Muscle of back (tissue), 11 donors: ENCODE measurements around the gene ETV6. TPM values are rescaled to one million over a fixed set of nuclear protein-coding genes. Genes with fewer than 3 reads are reported as not detected.

ENCODE experiments used
- DNase-seq, 3 donors: peaks; one replicate each; pipeline versions ENCODE4 v3.0.0 to v3.0.0-alpha.2; 2013
- polyA plus RNA-seq, 10 donors: library from polyadenylated mRNA; unstranded; fragments of 120-200 nt; gene quantifications; one replicate each; pipeline ENCODE4 v1.2.1, GENCODE V29; 2013; ENCODE audit not compliant: insufficient read length in 10 of 10

ETV6 gene
- polyA plus RNA-seq, 10 donors = 7.1 to 13.0 (median 11.0) TPM

DNA sequence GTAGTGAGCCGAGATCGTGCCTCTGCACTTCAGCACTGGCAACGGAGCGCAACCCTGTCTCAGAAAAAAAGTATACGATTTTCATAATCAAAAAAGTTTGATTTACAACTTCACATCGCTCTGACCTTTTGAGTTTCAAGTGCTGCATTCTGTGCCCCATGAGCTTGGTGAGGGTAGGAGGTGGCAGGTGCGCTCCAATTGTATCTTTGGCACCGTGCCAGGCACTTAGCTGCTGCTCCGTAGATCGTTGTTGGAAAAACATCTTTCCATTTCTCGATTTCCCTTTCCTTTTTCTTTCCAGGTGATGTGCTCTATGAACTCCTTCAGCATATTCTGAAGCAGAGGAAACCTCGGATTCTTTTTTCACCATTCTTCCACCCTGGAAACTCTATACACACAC lies 203.7 kb downstream of the ETV6 start:
- no peak for DNase-seq

DNA sequence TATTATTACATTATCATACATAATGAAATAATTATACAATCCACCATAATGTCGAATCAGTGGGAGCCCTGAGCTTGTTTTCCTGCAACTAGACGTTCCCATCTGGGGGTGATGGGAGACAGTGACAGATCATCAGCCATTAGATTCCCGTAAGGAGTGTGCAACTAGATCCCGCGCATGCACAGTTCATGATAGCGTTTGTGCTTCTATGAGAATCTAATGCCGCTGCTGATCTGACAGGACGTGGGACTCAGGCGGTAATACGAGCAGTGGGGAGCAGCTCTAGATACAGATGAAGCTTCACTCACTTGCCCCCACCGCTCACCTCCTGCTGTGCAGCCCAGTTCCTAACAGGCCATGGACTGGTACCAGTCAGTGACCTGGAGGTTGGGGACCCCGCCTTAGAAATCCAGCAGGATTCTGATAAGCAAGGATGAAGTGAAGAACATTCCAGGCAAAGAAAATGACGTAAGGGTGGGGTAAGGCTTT lies 204.6 kb downstream of the ETV6 start:
- DNase-seq = no peak

DNA sequence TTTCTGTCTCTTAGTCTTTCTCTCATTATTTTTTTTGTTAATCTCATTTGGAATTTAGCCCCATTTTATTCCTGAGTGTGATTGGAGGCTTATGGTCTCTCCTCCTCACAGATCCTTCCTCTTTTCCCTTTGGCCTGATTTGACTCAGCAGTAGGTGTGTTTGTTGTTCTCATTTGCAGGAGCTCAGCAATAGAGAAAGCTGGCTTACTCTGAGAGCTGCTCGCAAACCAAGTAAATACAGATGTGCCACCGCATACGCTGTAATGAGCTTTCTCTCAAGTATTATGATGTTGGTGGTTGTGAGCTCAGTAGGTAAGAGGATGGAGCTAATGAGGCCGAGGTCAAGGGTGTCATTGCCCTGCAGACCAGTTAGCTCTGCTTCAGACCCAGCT lies 206.5 kb downstream of the ETV6 start:
- DNase-seq = no peak

DNA sequence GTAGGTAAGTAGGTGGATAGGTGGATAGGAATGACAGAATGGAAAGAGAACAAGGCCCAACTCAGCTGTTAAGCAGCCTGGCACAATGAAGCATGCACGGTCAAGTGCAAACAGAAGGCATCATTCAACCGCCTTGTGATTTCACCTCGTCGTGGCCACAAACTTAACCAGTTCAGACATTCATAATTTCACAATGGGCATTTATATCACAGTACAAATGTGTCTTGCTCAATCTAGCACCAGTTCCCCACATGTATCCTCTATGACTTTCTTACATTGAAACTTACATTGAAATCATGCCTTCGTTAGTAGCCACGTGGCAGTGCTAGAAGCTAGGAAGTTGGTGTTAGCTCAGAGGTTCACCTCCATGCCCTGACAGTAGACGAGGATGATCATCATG lies 207.5 kb downstream of the ETV6 start:
- no peak for DNase-seq

DNA sequence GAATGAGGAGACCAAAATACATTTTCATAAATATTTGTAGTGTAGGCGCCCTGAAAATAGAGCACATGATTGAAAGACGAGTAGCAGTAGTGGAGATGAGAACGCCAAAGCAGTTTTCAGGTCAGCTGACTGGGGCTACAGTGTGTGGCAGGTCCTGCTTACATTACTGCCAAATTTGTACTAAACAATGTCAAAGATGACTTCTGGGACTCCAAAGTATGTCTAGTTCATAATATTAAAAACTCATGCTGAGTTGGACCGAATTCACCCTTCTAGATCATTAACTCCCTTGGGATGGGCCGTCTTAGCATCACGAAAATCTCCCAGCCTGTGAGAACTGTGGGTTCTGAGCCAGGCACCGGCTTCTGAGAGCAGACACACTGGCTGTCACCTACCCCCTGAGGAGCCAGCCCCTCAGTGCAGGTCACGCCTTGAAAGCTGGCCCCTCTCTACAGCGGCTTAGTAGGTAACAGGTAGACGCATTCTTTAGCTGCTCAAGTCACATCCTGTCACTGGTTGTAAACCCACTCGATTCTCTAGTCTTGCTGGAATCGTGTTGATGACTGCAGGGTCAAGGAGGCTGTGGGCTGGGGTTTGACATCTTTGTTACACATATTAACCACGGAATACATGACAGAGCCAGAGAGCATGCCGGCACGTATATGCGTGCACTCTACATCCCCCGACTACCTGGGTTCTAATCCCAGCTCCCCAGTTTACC lies 210.4 kb downstream of the ETV6 start:
- peak in 1 of 3 donors; percentile 58 for DNase-seq

DNA sequence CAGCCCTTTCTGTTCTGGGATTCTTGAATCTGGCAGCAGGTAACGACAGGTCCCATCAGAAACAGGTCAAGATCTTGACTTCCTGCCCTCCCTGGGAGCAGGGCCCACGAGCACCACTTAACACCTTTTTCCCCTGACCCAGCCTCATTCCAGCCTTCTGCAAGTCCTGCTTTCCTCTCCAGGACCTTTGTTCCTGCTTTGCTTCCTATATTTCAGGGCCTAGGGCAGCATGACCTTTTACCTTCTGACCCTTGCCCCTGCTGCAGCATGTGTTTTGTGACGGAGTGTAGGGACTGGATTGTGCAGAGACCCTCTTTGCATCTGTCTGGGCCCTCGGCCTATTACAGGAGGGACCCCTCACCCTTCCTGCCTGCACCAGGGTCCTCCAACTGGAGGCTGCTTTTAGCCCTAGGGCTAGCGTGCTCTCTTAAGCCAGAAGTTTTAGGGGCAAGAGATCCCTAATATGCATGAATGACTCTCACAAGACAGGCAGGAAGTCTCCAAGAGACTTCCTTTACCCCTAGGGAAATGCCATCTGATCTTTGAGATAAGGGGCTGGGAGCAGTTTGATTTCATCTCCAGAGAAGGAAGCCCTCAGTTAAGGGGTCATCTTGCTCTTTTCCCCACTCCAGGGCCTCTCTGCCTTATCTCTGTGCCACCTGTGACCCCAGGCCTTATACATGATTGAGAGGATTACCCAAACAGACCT lies 211.8 kb downstream of the ETV6 start:
- no peak for DNase-seq

DNA sequence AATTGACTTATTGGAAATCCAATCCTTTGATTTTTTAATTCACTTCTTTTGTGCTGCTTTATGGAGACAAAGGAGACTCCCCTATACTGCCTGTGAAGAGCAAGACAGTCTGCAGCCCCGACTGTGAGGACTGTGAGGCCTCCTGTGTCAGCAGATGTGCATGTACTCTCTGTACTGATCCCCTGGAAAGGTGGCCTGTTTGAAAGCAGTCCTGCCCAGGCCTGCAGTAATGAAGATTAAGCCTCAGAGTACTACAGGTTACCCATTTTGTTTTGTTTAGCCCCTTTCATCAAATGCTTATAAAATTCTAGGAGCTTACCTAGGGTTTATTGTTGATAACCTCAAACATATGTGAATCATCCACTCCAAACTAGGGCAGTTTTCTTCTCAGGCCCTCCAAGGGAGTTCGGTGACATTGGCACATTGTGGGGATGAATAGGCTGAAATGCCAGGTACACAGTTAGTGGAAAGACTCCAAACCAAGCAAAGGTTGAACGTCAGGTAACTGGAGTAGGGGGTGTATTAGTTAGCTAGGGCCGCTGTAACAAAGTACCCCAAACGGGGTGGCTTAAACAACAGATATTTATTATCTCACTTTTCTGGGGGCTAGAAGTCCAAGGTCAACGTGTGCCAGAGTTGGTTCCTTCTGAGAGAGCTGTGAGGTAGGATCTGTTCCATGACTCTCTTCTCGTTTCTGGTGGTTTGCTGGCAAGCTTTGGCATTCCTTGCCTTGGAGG lies 212.6 kb downstream of the ETV6 start:
- no peak for DNase-seq

DNA sequence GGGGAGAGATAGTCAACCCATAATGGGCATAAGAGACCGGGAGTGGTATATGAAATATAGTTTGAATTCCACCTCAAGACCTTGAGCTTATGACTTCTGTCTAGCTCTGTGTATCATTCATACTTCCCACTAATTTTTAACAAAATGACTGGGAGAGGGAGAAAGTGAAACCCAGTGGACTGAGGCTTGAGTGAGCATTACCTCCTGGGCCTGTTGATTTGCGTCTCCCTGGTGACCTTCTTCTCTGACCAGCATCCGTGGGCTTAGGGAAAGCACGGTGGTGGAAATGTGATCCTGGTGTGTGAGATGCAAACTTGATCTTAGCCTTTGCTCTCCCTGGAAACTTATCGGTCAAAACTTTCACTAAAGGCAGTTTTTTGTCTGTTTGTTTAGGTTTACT lies 213.3 kb downstream of the ETV6 start:
- DNase-seq = no peak

DNA sequence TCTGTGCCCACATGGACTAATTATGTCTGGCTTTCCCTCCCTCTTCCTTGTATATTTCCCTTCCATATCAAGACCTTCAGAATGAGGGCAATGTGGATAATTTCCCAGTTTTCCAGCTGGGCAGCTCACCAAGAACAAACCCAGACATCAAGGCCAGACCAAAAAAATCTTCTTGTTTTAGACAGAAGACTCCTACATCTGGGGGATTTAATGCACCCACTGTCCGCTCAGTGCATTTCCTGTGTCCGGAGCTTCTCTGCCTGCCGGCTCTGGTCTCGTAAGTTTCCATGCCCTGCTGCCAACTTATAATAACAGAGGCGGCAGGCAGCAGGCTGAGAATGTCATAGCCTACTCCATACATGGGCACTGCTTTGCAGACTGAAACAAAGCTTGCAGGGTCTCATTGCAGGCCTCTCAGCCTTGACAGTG lies 214.0 kb downstream of the ETV6 start:
- DNase-seq = peak in 2 of 3 donors; percentile 33 to 62

DNA sequence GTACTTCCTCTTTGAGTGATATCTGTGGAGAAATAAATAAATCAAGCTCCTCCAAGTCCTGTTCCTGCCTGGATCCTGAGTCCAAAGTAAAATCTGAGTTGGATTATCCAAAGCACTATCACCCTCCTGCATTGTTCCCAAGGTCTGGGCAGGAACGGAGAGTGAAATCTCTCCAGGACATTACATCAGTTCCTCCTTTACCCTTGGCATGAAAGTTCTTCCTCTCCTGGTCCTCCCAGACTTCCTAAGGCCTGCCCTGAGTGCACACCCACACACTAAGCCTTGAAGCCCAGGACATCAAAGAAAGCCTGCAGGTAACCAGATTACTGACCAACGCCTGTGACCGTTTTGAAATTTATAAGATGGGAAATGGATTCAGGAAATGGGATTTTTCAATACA lies 214.5 kb downstream of the ETV6 start:
- DNase-seq = no peak

DNA sequence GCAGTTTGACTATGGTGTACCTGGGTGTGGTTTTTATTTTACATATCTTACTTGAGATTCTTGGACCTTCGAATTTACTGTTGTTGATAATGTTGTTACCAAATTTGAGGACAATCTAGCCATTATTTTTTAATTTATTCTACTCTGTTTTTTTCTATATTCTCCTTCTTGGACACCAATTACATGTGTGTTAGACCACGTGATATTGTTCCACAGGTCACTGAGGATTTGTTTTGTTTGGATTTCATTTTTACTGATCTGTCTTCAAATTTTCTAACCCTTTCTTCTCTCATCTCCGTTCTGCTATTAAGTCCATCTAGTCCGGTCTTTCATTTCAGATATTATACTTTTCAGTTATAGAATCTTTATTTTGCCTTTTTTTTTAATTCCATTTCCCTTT lies 216.3 kb downstream of the ETV6 start:
- DNase-seq = no peak

DNA sequence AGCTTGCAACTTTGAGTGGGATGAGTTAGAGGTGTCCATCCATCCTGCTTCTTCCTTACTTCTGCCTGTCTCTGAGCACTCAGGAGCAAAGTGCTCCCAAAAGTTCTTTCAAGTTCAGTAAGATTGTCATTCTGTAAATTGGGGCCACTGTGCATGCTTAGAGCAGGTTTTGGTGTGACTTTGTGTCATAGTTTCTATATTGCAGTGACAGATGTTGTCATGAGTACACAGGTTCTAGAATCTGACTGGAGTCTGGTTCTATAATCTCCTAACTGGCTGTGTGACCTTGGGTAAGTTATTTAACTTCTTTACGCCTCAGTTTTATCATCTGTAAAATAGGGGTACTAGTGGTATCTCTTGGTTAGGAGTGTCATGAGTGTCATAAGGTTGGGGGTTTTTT lies 218.6 kb downstream of the ETV6 start:
- DNase-seq = no peak

DNA sequence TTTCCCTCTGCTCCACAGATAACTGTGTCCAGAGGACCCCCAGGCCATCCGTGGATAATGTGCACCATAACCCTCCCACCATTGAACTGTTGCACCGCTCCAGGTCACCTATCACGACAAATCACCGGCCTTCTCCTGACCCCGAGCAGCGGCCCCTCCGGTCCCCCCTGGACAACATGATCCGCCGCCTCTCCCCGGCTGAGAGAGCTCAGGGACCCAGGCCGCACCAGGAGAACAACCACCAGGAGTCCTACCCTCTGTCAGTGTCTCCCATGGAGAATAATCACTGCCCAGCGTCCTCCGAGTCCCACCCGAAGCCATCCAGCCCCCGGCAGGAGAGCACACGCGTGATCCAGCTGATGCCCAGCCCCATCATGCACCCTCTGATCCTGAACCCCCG lies 219.9 kb downstream of the ETV6 start:
- no peak for DNase-seq

DNA sequence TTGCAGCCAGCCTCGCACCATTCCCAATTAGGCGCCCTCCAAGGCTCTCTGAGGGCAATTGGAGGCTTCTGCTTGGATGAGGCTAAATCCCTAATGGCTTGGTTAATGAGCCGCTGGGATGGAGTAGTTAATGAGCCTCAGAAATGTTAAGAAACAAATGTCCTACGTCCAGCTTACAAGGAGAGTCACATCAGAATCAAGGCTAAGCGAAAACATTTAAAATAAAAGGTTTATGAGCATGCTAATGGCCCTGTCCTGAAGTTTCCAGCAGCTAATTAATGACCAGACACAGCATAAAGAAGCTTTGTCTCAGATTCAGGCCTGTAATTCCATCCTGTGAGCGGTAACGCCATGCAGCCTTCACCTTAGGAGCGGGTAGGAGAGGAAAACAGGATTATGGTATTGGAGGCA lies 220.6 kb downstream of the ETV6 start:
- no peak for DNase-seq

DNA sequence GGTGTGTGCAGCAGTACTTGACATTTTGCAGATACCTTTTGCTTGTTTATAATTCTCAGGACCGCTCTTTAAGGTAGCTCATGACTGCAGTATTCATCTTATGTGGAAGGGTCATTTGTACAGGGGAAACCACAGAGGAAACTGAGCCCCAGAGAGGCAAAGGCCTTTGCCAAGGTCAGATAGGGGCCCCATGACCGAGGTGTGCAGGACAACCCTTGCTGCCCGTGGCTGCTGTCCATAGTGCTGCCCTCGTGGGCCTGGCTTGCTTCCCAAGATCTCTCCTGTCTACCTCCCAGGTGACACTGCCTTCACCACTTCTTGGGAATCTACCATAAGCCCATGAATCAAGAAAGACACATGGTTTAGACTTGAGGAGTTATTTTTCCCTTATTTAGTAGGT lies 222.6 kb downstream of the ETV6 start:
- no peak for DNase-seq

DNA sequence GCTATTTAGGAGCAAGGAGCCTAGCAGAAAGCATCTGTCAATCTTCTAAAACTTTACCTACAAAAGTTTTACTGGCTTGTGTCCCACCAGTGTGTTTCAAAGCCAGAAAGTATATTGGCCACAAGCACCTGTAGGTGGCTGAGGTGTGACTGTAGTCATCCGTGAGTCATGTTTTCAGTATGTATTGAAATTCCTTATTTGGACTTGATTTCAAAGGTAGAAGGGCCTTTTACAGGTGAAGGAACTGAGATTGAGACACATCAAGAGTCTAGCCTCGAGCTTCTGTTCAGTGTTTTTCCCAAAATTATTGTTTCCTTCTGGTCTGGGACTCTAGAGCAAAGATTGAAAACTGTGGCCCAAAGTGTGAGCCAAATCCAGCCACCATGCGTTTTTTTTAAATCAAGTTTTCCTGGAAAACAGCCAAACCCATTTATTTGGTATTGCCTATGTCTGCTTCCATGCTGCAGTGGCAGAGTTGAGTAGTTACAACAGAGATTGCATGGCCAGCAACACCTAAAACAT lies 226.0 kb downstream of the ETV6 start:
- no peak for DNase-seq

DNA sequence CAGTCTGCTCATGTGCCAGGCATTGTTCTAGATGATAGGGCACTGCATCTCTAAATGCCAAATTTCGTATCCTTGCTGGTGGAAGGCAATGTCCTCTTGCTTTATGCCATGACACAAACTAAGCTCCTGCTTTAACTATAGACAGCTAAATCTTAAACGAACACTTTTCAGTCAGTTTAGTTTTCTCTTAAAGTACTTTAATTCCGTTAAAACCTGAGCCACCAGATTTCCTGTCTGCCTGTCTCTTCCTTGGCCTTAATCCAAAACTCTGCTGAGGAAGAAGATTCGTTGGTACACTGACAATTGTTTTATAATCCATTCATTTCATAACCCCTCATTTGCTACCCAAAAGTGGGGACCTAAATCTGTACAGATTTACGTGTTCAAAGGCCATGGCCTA lies 226.8 kb downstream of the ETV6 start:
- no peak for DNase-seq

DNA sequence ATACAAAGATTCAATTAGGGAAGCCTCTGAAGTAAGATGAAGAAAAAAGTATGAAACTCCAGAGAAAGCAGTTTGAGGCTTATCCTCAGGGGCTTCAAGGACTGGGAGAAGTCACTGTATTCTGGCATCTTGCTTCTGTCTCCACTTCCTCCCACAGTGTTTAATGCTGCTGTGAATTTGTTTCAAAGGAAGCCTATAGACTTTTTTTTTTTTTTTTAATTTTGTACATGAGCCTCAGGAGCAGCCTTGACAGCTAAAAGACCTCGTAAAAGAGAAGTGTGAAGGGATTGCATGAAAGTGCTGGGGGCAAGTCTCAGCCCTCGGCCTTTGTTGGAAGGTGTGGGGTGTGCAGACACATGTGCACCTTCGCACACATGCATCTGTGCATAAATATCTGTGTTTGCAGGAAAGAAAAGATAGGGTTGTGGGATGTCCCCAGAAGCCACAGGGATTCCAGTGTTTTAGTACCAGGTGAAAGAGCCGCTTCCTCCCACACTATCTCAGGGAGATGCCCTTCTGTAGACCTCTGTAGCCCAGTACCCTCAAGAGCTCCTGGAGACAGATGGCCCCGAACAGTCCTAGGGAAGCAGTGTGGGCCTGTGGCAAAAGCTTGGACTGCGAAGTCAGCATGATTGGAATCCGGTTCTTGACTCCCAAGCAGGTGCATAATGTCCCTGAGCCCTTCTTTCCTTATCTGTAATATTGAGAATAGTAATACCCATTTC lies 227.8 kb downstream of the ETV6 start:
- no peak for DNase-seq

DNA sequence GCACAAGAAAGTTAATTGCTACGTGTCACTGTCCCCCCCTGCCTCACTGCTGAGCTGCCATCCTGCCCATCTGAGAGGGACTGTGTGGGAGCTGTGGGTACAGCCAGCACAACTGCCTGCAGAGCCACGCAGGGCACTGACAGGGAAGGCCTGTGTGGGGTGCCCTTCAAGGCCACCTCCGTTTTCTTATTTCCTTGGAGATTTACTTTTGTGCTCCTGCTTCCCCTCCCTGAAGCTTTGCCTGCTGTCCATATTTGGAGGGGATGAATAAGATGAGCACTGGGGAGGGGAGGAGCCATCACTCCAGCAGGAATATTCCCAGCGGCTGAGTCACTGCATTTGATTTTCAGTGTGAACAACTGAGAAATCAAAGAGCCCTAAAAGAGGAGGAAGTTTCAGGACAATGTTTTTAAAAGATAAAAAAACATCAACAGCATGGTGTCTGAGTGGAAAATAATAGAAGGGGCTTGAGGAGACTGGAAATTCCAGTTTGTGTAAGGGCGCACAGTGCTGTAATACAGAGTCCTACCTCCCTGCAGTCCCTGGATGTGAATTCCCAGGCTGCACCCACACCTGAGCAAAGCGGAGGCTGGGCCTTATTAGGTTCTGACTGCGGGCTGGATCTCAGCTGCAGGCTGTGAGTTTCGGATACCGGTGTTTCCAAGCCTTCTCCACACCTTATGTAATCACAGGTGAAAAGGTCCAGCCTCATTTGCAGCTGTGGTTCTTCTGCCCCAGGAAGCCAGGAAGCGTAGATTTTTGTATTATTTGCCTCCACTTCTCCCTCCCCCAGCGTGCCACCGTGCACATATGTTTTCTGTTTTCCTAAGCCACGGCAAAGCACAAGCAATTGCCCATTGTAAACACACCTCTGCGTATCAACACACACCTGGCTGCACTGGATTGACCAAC lies 228.7 kb downstream of the ETV6 start:
- DNase-seq = peak in 1 of 3 donors; percentile 53

DNA sequence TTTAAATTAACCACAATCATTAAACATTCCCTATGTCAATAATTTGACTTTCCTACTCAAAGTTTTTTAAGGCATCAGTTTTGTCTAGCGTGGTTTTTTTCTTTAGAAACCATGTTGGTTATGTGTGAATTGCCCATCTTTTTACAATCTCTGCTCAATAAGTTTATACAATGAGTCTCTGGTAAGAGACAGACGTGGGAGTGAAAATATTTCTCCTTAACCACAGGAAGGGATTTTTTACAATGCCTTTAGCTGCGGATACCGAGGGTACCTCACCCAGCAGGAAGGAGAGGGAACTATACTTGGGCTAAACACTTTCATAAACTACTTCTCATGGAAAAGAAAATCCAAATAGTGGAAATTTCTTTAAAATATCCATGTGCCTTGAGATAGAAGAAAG lies 229.8 kb downstream of the ETV6 start:
- DNase-seq = no peak

DNA sequence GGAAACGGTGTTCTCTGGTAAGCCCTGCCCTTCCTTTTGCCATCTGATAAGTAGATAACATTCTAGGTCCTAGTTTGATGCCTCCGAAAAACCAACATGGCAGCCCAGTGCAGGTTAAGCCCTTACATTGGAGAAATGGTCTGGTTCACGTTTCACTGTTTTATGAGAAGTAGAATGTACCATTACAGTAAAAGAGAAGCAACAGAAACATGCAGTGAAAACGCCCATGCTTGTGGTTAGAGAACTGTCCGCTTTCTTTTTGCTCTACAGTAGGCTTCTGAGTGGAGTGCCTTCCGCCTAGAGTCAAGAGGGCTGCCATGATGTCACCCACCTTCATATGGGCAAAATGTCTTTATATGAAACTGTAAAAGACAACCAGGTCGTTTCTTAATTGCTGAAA lies 230.9 kb downstream of the ETV6 start:
- no peak for DNase-seq
